Keratinocyte (primary cell): ENCODE measurements around the gene AFTPH.

Source experiments
- EZH2 ChIP-seq: IDR thresholded peaks from one replicate; pipeline ENCODE4 v1.6.1; 2012; ENCODE audit warnings: inconsistent platforms, mild to moderate bottlenecking, low read length, moderate library complexity
- TF ChIP-seq, protein P1 (sequence below), 3 experiments: IDR thresholded peaks in 1 of 3; conservative IDR thresholded peaks in 1 of 3; optimal IDR thresholded peaks in 1 of 3; 2 replicates in 2 of 3; 3 replicates in 1 of 3; pipeline versions ENCODE3 to v1.5.1; 2011; ENCODE audit warnings: low read length in 3 of 3, mild to moderate bottlenecking in 3 of 3, moderate library complexity in 2 of 3, control low read depth in 1 of 3, inconsistent platforms in 1 of 3; ENCODE audit not compliant: insufficient read depth in 2 of 3; ENCODE audit errors: extremely low read depth in 1 of 3

DNA sequence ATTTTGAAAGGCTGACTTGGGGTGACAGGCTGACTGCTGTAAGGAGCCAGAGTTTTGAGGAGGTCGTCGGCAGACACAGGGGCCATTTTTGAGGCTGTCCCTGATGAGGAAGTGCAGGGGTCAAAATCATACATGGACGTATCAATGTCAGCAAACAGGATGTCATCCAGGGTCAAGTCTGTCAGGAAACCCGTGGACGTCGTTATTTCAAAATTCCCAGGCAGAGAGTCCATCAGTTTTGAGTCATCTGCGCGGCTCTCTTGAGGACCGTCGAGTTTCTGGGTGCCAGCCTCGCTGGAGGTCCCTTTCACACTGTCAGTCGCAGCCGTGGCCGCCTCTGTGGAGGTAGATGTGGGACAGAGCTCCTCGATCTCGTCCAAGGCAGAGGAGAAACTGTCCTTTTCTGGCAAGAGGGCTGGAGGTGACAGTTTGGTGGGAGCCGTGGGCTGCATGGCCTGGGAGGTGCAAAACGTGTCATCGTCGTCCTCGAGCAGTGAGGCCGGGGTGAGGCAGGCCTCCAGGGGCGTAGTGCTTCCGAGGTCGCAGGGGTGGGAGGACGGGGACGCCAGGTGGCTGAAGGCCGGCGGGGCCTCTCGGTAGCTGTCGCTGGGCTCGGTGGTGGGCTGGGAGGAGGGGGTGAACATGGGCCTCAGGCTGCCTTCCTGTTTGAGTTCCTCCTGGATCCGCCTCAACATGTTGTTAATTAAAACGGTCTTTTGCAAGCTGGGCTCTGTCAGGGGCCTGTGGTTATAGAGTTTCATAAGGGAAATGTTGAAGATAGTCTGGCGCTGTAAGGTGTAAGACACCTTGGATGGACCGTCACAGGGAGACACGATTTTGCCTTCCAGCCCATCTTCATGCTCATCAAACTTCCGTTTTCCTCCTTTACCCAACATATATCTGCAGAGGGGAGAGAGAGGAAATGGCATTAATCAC is 112.1 kb downstream of the AFTPH start:
- TF ChIP-seq, protein P1, sequence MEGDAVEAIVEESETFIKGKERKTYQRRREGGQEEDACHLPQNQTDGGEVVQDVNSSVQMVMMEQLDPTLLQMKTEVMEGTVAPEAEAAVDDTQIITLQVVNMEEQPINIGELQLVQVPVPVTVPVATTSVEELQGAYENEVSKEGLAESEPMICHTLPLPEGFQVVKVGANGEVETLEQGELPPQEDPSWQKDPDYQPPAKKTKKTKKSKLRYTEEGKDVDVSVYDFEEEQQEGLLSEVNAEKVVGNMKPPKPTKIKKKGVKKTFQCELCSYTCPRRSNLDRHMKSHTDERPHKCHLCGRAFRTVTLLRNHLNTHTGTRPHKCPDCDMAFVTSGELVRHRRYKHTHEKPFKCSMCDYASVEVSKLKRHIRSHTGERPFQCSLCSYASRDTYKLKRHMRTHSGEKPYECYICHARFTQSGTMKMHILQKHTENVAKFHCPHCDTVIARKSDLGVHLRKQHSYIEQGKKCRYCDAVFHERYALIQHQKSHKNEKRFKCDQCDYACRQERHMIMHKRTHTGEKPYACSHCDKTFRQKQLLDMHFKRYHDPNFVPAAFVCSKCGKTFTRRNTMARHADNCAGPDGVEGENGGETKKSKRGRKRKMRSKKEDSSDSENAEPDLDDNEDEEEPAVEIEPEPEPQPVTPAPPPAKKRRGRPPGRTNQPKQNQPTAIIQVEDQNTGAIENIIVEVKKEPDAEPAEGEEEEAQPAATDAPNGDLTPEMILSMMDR (optimal IDR thresholded peaks at IDR 0.05 in 1 of 3, IDR thresholded peaks at IDR 0.05 in 1 of 3, conservative IDR thresholded peaks at IDR 0.05 in 1 of 3; ENCODE audit: extremely low read depth in 1 of 3, insufficient read depth in 2 of 3, low read length in 3 of 3): no peak
- no peak for TF ChIP-seq EZH2
